ENCODE measurements around the gene C4orf51.
"Not testable (repeated sequence)": the region's sequence is repeated elsewhere in the genome, so short reads cannot be mapped to it uniquely, and the experiment has no call there.

The C4orf51 gene

GRCh38 chr4:145679991-145680455, at the start of gene C4orf51:
TSS of gene C4orf51 (plus strand) at chr4:145680146. CDS start at chr4:145680204, 58 bp downstream.
- DNase-seq, result no peak

- no peak for DNase-seq
These were observed 44.8 kb upstream of the C4orf51 start for GRCh38 chr4:145635117-145635516.

GRCh38 chr4:145635630-145636029, 44.3 kb upstream of the C4orf51 start:
- no peak for DNase-seq

GRCh38 chr4:145639186-145639698, 40.7 kb upstream of the C4orf51 start:
- DNase-seq, result no peak

GRCh38 chr4:145640236-145640635, 39.7 kb upstream of the C4orf51 start:
- not testable (repeated sequence) for DNase-seq

- DNase-seq, result no peak
These were observed 36.7 kb upstream of the C4orf51 start for GRCh38 chr4:145643295-145643694.

GRCh38 chr4:145644699-145645098, 35.2 kb upstream of the C4orf51 start:
- no peak for DNase-seq

GRCh38 chr4:145656156-145656555, 23.8 kb upstream of the C4orf51 start:
- DNase-seq, result no peak

GRCh38 chr4:145660064-145660463, 19.9 kb upstream of the C4orf51 start:
- DNase-seq, result no peak

- DNase-seq, result no peak
These were observed 16.8 kb upstream of the C4orf51 start for GRCh38 chr4:145663194-145663593.

- DNase-seq, result no peak
These were observed 14.2 kb upstream of the C4orf51 start for GRCh38 chr4:145665773-145666172.

GRCh38 chr4:145670422-145670821, 9.5 kb upstream of the C4orf51 start:
- no peak for DNase-seq

- peak; percentile 77 for DNase-seq
These were observed 426 bp upstream of the C4orf51 start for GRCh38 chr4:145679520-145679919.

- DNase-seq, result no peak
These were observed 956 bp downstream of the C4orf51 start for GRCh38 chr4:145680902-145681301.

- no peak for DNase-seq
These were observed 1.6 kb downstream of the C4orf51 start for GRCh38 chr4:145681518-145681917.

GRCh38 chr4:145681956-145682355, 2.0 kb downstream of the C4orf51 start:
- no peak for DNase-seq

- DNase-seq, result no peak
These were observed 7.0 kb downstream of the C4orf51 start for GRCh38 chr4:145686991-145687390.

- no peak for DNase-seq
These were observed 10.7 kb downstream of the C4orf51 start for GRCh38 chr4:145690610-145691009.

GRCh38 chr4:145691416-145691815, 11.5 kb downstream of the C4orf51 start:
- not testable (repeated sequence) for DNase-seq

- DNase-seq, result no peak
These were observed 15.0 kb downstream of the C4orf51 start for GRCh38 chr4:145694929-145695328.

- no peak for DNase-seq
These were observed 17.4 kb downstream of the C4orf51 start for GRCh38 chr4:145697332-145697731.

- no peak for DNase-seq
These were observed 18.6 kb downstream of the C4orf51 start for GRCh38 chr4:145698507-145698906.

GRCh38 chr4:145703850-145704497, 24.0 kb downstream of the C4orf51 start:
- DNase-seq, result no peak

GRCh38 chr4:145709336-145709735, 29.4 kb downstream of the C4orf51 start:
- peak; percentile 35 for DNase-seq

- no peak for DNase-seq
These were observed 29.9 kb downstream of the C4orf51 start for GRCh38 chr4:145709843-145710242.

Measured in NCI-H1092 (cell line).